ENCODE measurements around the gene NOTCH4.
A peak's percentile ranks its signal among the peaks of the same experiment; 100 is the strongest.

NOTCH4 gene

GRCh38 chr6:32181915-32182529 lies 41.8 kb downstream of the NOTCH4 start:
- DNase-seq (ENCODE audit: low read depth in 2 of 2), result no peak

DNA sequence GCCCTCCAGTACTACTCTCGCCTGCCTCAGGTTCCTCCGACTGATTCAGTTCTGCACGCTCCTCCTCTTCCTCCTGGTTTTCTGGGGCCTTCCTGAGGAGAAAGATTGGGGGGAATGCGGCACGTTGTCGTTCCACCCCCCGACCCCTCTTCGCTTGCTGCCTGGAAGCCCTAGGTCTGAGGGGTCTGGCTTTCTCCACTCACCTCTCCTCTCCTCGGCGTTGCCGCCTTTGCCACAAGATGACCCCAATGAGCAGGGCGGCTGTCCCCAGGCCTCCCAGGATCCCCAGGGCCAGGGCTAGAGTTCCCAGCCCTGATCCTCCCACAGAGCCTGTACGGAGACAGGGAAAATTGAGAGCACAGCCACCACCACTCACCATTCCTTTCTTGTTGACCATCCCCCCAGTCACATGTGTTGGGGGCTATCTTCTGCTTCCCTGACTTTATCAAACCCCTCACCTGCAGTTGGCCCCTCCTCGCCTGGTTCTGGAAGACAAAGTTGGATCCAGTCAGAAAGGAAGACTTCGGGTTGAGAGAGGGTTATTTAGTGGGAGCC lies 42.6 kb downstream of the NOTCH4 start:
- DNase-seq (ENCODE audit: low read depth in 2 of 2), result no peak

DNA sequence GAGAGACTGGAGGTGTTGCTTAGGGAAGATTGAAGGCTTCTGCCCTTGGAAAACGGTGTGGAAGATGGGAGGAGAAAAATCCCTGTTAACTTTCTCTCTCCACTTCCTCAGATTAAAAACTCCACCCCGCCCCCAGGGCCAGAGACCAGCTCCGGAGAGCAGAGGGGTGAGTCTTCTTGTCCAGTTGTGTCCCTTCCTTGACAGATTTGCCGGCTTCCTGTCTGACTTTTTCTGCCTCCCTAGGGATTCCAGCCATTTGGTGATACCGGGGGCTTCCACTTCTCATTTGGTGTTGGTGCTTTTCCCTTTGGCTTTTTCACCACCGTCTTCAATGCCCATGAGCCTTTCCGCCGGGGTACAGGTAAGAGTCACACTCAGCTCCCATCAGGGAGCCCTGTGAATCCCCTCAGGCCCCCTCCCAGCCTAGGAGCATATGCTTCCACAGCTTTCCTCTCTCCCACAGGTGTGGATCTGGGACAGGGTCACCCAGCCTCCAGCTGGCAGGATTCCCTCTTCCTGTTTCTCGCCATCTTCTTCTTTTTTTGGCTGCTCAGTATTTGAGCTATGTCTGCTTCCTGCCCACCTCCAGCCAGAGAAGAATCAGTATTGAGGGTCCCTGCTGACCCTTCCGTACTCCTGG lies 44.0 kb downstream of the NOTCH4 start:
- DNase-seq (ENCODE audit: low read depth in 2 of 2), result no peak

GRCh38 chr6:32178547-32179440 lies 45.1 kb downstream of the NOTCH4 start:
- no peak for DNase-seq (ENCODE audit: low read depth in 2 of 2)

- peak; percentile 85 to 91 for DNase-seq (ENCODE audit: low read depth in 2 of 2)
These were observed 45.9 kb downstream of the NOTCH4 start, which contains the start of gene RNF5 for GRCh38 chr6:32177788-32178546. Gene RNF5 (plus strand): TSS chr6:32178405. CDS start chr6:32178512, 107 bp downstream.

DNA sequence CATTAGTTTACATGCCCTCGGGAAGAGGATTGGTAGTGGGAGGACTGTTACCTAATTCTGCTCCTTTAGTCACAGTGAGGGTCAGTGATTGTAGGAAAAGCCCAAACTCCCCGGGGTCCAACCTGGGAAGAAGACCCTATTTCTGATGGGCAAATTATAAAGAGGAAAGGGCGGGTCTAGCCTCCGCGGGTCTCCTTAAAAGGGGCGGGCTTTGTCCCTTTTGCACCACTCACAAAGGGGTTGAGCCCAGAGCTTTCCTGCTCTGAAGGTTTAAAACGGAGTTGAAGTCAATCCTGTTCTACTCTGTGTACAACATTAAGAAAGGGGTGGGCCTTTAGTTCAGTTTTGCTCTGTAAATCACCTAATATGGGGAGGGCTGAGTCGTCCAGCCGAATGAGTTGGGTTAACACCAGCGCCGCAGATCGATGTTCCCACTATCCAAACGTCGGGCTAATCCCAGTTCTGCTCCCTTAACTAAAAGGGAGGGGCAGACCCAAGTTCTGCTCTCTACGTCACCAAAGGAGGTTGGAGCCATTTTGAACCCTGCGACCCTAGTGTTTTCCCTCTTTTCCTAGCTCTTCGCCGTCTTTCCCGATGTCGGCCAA lies 46.6 kb downstream of the NOTCH4 start:
- DNase-seq (ENCODE audit: low read depth in 2 of 2), result no peak

GRCh38 chr6:32176476-32177182 lies 47.2 kb downstream of the NOTCH4 start:
- no peak for DNase-seq (ENCODE audit: low read depth in 2 of 2)

DNA sequence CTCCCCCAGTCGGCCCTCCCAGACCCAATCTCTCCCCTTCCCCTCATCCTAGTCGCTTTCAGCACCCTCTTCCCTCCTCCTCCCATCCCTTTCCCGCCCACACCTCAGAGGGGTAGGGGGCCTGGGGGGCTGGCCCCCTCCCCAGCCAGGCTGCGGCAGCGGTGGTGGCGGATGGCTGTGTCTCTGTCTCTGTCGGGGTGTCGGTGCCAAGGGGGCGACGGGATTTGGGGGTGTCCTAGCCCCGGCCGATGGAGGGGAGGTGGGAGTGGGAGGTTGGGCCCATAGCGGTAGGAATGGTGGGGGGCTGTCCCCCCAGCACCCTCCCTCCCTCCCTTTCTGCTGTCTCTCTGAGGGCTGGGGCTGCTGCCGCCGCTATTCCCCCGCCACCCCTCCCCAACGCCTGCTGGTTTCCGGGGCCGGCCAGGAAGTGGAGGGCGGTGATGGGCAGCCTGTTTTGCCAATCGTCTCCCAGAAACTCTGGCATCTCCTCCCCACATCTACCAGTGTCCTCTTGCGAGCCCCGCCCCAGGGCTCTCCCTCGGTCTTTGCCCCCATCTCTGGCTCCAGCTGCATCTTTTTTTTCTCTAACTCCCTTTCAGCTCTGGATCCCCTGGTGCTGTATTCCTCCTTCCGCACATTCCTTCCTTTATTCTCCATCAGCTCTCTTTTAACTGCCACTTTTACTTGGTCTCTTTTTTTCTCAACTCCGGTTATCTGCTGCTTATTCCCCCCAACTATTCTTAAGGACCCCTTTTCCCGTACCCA lies 48.0 kb downstream of the NOTCH4 start, which contains the start of gene AGPAT1:
Gene AGPAT1, minus strand, starts transcription at position 374 of the 765 bp plus-strand sequence. CDS start 4,588 bp downstream, outside the sequence.
- DNase-seq (ENCODE audit: low read depth in 2 of 2), result peak; percentile 94 to 95

GRCh38 chr6:32175322-32175710 lies 48.6 kb downstream of the NOTCH4 start:
- DNase-seq (ENCODE audit: low read depth in 2 of 2), result no peak

DNA sequence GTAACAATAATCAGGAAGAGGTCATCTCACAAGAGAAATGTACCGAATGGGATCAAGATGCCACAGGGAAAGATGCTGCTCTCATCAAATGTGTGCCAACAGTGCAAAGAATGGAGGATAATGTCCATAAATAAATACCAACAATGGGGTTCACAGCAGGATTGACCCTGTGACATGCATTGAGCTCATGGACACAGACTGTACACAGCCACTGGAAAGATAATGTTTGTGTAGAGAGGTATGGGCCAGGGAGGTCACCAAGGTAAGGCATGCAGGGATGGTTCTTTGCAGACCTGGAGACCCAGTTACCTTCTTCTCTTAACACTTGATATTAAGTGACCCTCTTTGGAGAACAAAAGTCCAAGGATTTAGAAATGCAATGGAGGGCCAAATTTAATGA lies 49.5 kb downstream of the NOTCH4 start:
- DNase-seq (ENCODE audit: low read depth in 2 of 2), result no peak

- no peak for DNase-seq (ENCODE audit: low read depth in 2 of 2)
These were observed 50.7 kb downstream of the NOTCH4 start for GRCh38 chr6:32173051-32173727.

- DNase-seq (ENCODE audit: low read depth in 2 of 2), result no peak
These were observed 52.6 kb downstream of the NOTCH4 start for GRCh38 chr6:32171234-32171633.

- DNase-seq (ENCODE audit: low read depth in 2 of 2), result no peak
These were observed 53.6 kb downstream of the NOTCH4 start for GRCh38 chr6:32170294-32170693.

GRCh38 chr6:32168807-32169591 lies 54.9 kb downstream of the NOTCH4 start:
- DNase-seq (ENCODE audit: low read depth in 2 of 2), result no peak

- DNase-seq (ENCODE audit: low read depth in 2 of 2), result no peak
These were observed 55.5 kb downstream of the NOTCH4 start for GRCh38 chr6:32168350-32168749.

- DNase-seq (ENCODE audit: low read depth in 2 of 2), result no peak
These were observed 56.1 kb downstream of the NOTCH4 start for GRCh38 chr6:32167761-32168262.

- no peak for DNase-seq (ENCODE audit: low read depth in 2 of 2)
These were observed 56.6 kb downstream of the NOTCH4 start for GRCh38 chr6:32167154-32167760.

Data from activated CD8-positive, alpha-beta memory T cell treated with anti-CD3 and anti-CD28 coated beads for 4 hours (primary cell).